MCF 10A (cell line): ENCODE data around the gene CORO1C. TPM values are rescaled to one million over a fixed set of nuclear protein-coding genes. Genes with fewer than 3 reads are reported as not detected.

Experiments
- BruUV-seq: library from RNA; stranded (reverse); fragments of 400-500 nt; replicated peaks from 2 replicates; lab custom pipeline; 2021; lab: Mats Ljungman, UMichigan
- CTCF ChIA-PET: fragments of 300-600 bp; sonication (Branson Sonifier 250); formaldehyde crosslinking; extraction: SDS; loops from one replicate; lab custom pipeline; 2021; ENCODE audit warnings: antibody characterized with exemption, inconsistent platforms; lab: Yijun Ruan, JAX
- POLR2A ChIA-PET: fragments of 300-600, 350-650 bp; sonication (Branson Sonifier 250); formaldehyde crosslinking; extraction: SDS; loops from one replicate; lab custom pipeline; 2020; ENCODE audit warnings: antibody characterized with exemption, inconsistent platforms; lab: Yijun Ruan, JAX
- DNase-seq: peaks from one replicate; pipeline ENCODE4 v3.0.0-alpha.2; 2018; ENCODE audit not compliant: unreplicated experiment
- H3K27ac Mint-ChIP-seq: one replicate; pipeline ENCODE4 v1.8.0; 2022; ENCODE audit warnings: mild to moderate bottlenecking, low read depth, mixed read lengths; ENCODE audit not compliant: unreplicated experiment
- H3K27me3 Mint-ChIP-seq: one replicate; pipeline ENCODE4 v1.8.0; 2022; ENCODE audit warnings: mixed read lengths; ENCODE audit not compliant: insufficient read depth, unreplicated experiment
- H3K36me3 Mint-ChIP-seq: one replicate; pipeline ENCODE4 v1.8.0; 2022; ENCODE audit warnings: mild to moderate bottlenecking, moderate library complexity, mixed read lengths; ENCODE audit not compliant: insufficient read depth, unreplicated experiment
- H3K4me1 Mint-ChIP-seq: one replicate; pipeline ENCODE4 v1.8.0; 2022; ENCODE audit warnings: mixed read lengths; ENCODE audit not compliant: insufficient read depth, unreplicated experiment
- H3K4me3 Mint-ChIP-seq: one replicate; pipeline ENCODE4 v1.8.0; 2022; ENCODE audit warnings: mild to moderate bottlenecking, moderate library complexity, mixed read lengths; ENCODE audit not compliant: unreplicated experiment
- H3K9me3 Mint-ChIP-seq: one replicate; pipeline ENCODE4 v1.8.0; 2022; ENCODE audit warnings: mixed read lengths; ENCODE audit not compliant: unreplicated experiment
- CTCF ChIP-seq: fragments of 200-600 bp; IDR thresholded peaks from one replicate; pipeline ENCODE4 v1.8.0; 2022; ENCODE audit warnings: antibody characterized with exemption, mild to moderate bottlenecking; ENCODE audit not compliant: unreplicated experiment
- intact Hi-C: fragments of 100-400 bp; cut with micrococcal nuclease; formaldehyde crosslinking; loops from 2 replicates; pipeline ENCODE4 v1.14.1; 2022
- total RNA-seq: library from RNA; stranded (reverse); gene quantifications from 2 replicates; pipeline ENCODE4 v1.2.3, GENCODE V29; 2022

Gene CORO1C
- total RNA-seq, 1 experiment from 2014 or later = 130 TPM

DNA sequence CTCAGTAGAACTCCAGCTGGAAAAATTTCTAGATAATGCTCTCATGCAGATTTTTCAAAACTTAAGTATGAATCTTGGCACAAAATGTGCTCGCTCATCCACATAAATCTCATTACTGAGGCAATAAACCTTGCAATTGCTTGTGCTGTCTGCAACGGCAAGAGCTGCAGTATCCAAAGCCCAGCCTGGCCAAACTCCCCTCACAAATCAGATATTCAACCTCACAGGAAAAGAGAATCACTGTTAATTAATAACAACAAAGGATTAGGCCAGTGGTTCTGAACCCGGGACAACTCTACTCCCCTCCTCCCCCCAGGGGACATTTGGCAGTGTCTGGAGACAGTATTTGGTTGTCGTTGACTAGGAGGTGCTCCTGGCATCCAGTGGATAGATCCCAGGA is 19.2 kb upstream of the CORO1C start:
- BruUV-seq = no TSS peak
- CTCF ChIA-PET = interaction anchor here (0.6 to 0.7 kb wide), 2 partner anchors 86 to 785 kb away, joined by 3 read pairs; no protein-coding TSS in a partner anchor
- no peaks in the 10 kb centered on the region for H3K9me3 Mint-ChIP-seq
- no peak overlapping the region for H3K27ac Mint-ChIP-seq
- POLR2A ChIA-PET = interaction anchor here (0.6 kb wide), 1 partner anchor 132 kb away, joined by 4 read pairs; no protein-coding TSS in a partner anchor
- H3K4me1 Mint-ChIP-seq = no peaks in the 10 kb centered on the region
- no peaks in the 10 kb centered on the region for H3K36me3 Mint-ChIP-seq
- H3K27me3 Mint-ChIP-seq = no peaks in the 10 kb centered on the region
- no peak overlapping the region for H3K4me3 Mint-ChIP-seq
- no peak for DNase-seq
- no peak for TF ChIP-seq CTCF
- intact Hi-C loops = no loop called here

- ChIA-PET CTCF (interaction anchor here (0.7 to 1.3 kb wide), 2 partner anchors 53 to 83 kb away, joined by 3 to 4 read pairs; no protein-coding TSS in a partner anchor), POLR2A (no interaction called here)
- DNase-seq = no peak
- intact Hi-C loops = no loop called here
- no peak overlapping the region for H3K27ac Mint-ChIP-seq
- no peaks in the 10 kb centered on the region for H3K9me3 Mint-ChIP-seq
- no peaks in the 10 kb centered on the region for H3K36me3 Mint-ChIP-seq
- no TSS peak for BruUV-seq
- H3K4me3 Mint-ChIP-seq = no peak overlapping the region
- no peak for TF ChIP-seq CTCF
- no peaks in the 10 kb centered on the region for H3K4me1 Mint-ChIP-seq
- no peaks in the 10 kb centered on the region for H3K27me3 Mint-ChIP-seq
Measured at GRCh38 chr12:108747563-108747962, 16.2 kb upstream of the CORO1C start.

DNA sequence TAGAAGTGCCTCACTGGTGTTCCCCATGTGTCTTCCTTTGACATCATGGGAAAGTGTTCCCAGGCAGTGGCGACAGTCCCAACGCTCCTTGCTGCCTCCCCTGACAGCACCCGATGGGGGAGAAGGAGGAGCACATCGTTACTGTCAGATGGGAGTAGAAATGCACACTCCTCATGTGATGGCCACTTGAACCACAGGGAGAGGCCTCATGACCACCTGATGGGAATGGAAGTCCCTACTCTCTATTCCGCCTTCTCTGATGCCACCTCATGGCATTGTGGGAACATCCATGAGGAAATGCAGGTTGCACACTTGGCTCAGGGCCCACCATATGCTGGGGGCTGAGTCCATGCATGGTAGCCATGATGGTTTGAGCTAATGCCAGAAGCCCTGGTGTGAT is 14.3 kb upstream of the CORO1C start:
- no TSS peak for BruUV-seq
- TF ChIP-seq CTCF = no peak
- Mint-ChIP-seq H3K36me3 (no peaks in the 10 kb centered on the region), H3K27me3 (no peaks in the 10 kb centered on the region), H3K27ac (no peak overlapping the region), H3K4me1 (no peaks in the 10 kb centered on the region), H3K9me3 (no peaks in the 10 kb centered on the region), H3K4me3 (no peak overlapping the region)
- CTCF ChIA-PET = interaction anchor here (0.5 to 0.6 kb wide), 2 partner anchors 1165 to 1863 kb away, joined by 3 read pairs; no protein-coding TSS in a partner anchor
- intact Hi-C loops = no loop called here
- POLR2A ChIA-PET = interaction anchor here (0.9 kb wide), 1 partner anchor 81 kb away, joined by 4 read pairs; no protein-coding TSS in a partner anchor
- no peak for DNase-seq

GRCh38 chr12:108744021-108744897 is 12.9 kb upstream of the CORO1C start:
- intact Hi-C loops = no loop called here
- CTCF ChIA-PET = interaction anchor here (0.9 kb wide), 1 partner anchor 77 kb away, joined by 3 read pairs; no protein-coding TSS in a partner anchor
- no peak overlapping the region for H3K4me3 Mint-ChIP-seq
- DNase-seq = no peak
- no TSS peak for BruUV-seq
- no peaks in the 10 kb centered on the region for H3K36me3 Mint-ChIP-seq
- POLR2A ChIA-PET = interaction anchor here (0.6 kb wide), 1 partner anchor 183 kb away, joined by 3 read pairs; the partner anchor contains the start of gene SART3
- H3K27me3 Mint-ChIP-seq = no peaks in the 10 kb centered on the region
- H3K4me1 Mint-ChIP-seq = no peaks in the 10 kb centered on the region
- no peak overlapping the region for H3K27ac Mint-ChIP-seq
- H3K9me3 Mint-ChIP-seq = no peaks in the 10 kb centered on the region
- TF ChIP-seq CTCF = no peak
